Measurements from ENCODE around the gene OR10K2. TPM values are rescaled to one million over a fixed set of nuclear protein-coding genes. Genes with fewer than 3 reads are reported as not detected.

Gene OR10K2
- total and polyA plus RNA-seq, 2 of the 8 experiments (the other 6 are each of a cell fraction or from before 2014, with no cell fraction given): not detected

- TF ChIP-seq CHD7 (IDR thresholded peaks at IDR 0.05; ENCODE audit: insufficient replicate concordance, low read length) (no peak), SIX5 (IDR thresholded peaks at IDR 0.05; ENCODE audit: low read depth, low read length) (no peak), TAF1 (IDR thresholded peaks at IDR 0.05; ENCODE audit: low read depth, low read length) (no peak), SIN3A (conservative IDR thresholded peaks at IDR 0.05 in 1 of 2, IDR thresholded peaks at IDR 0.05 in 1 of 2; ENCODE audit: low read depth in 1 of 2, low read length in 2 of 2) (no peak), RXRA (IDR thresholded peaks at IDR 0.05; ENCODE audit: insufficient read depth, low read depth, low read length) (no peak), CBX8 (IDR thresholded peaks at IDR 0.05; ENCODE audit: borderline replicate concordance, low read depth, low read length) (no peak), HDAC2 (IDR thresholded peaks at IDR 0.05; ENCODE audit: borderline replicate concordance in 1 of 2, low read depth in 2 of 2, low read length in 2 of 2) (no peak), ATF3 (IDR thresholded peaks at IDR 0.05; ENCODE audit: insufficient read depth, low read depth, low read length) (no peak)
Observed at GRCh38 chr1:158407092-158407491, 18.9 kb downstream of the OR10K2 start (continued).
